Measurements from ENCODE around the gene NPS.

NPS gene

DNA sequence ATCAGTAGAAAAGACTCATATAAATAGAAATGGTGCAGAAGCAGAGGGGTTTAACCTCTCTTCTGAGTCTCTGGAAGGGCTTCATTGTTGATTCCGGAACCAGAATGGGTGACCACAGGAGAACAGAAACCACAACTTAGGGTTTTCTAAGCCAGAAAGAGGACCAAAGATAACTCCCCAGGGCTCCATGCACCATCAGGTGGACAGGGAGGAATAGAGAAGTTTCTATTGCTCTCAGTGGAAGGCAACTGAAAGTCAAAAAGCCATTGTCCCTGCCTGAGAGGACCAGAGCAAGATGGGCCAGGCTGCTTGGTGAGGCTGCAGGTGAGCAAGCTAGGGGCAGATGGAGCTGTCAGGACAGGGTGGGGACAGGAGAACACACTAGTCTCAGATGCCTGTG, 14.6 kb upstream of the NPS start:
- no peak overlapping the region for H3K4me3 ChIP-seq (ENCODE audit: insufficient read depth, low read length, poor library complexity, severe bottlenecking)
- H2AFZ ChIP-seq (ENCODE audit: low read depth, low read length, severe bottlenecking), result no peak overlapping the region
- no peaks in the 10 kb centered on the region for H3K36me3 ChIP-seq (ENCODE audit: low read length)
- no peaks in the 10 kb centered on the region for H3K9me2 ChIP-seq (replicated peaks; ENCODE audit: insufficient read depth, low read length)
- H3K27me3 ChIP-seq (ENCODE audit: low read length), result no peaks in the 10 kb centered on the region
- no peak overlapping the region for H3K9ac ChIP-seq (ENCODE audit: low read length)
- no peak overlapping the region for H3K4me2 ChIP-seq (ENCODE audit: low read depth, low read length, poor library complexity, severe bottlenecking)
- no peaks in the 10 kb centered on the region for H3K79me2 ChIP-seq (ENCODE audit: insufficient read depth, low read length)
- no peak overlapping the region for H3K27ac ChIP-seq (ENCODE audit: low read depth, low read length)
- H3K9me3 ChIP-seq (ENCODE audit: insufficient read depth, low read length), result no peaks in the 10 kb centered on the region
- TF ChIP-seq EZH2phosphoT487 (conservative IDR thresholded peaks at IDR 0.05; ENCODE audit: low read length) (no peak), CTCF (IDR thresholded peaks at IDR 0.05; ENCODE audit: insufficient read depth, low read length, poor library complexity, severe bottlenecking) (no peak)
- no peaks in the 10 kb centered on the region for H3F3A ChIP-seq (ENCODE audit: insufficient read depth)
- H4K20me1 ChIP-seq (ENCODE audit: low read depth, low read length), result no peaks in the 10 kb centered on the region

DNA sequence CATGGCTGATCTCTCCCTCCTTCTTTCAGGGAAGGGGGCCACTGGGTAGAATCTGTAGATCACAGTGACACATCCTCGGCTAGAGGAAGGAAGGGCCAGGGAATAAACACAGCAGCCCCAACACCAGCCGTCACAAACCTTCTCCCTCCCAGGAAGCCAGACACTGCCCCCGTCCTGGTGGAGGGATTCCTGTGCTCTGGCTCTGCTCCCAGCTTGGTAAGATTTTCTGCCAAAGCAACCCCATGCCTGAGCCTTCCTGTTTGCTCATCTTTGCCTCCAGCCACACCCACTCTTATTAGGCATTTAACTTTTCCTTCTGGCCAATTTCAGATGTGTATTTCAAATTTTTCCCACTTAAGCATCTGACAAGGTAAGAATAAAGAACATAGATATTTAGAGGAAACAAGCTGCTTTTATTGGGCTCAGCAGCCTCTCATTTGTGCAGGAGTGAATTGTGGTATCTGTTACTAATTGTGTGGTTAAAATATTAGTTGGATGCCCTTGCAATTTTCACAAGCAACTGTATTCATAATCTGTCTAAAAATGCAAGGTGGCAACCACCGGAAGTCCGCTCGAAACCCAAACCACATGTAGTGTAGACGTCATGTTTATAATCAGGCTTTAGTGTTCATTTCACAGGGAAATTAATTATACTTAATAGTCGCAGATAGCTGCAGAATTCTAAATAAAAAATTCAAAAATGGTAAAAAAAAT, 13.2 kb upstream of the NPS start:
- Histone ChIP-seq H3F3A (ENCODE audit: insufficient read depth) (no peaks in the 10 kb centered on the region), H3K9ac (ENCODE audit: low read length) (no peak overlapping the region), H3K4me2 (ENCODE audit: low read depth, low read length, poor library complexity, severe bottlenecking) (no peak overlapping the region), H3K27ac (ENCODE audit: low read depth, low read length) (no peak overlapping the region), H3K9me3 (ENCODE audit: insufficient read depth, low read length) (no peaks in the 10 kb centered on the region), H3K4me3 (ENCODE audit: insufficient read depth, low read length, poor library complexity, severe bottlenecking) (no peak overlapping the region), H4K20me1 (ENCODE audit: low read depth, low read length) (no peaks in the 10 kb centered on the region), H2AFZ (ENCODE audit: low read depth, low read length, severe bottlenecking) (no peak overlapping the region), H3K79me2 (ENCODE audit: insufficient read depth, low read length) (no peaks in the 10 kb centered on the region), H3K9me2 (replicated peaks; ENCODE audit: insufficient read depth, low read length) (no peaks in the 10 kb centered on the region), H3K36me3 (ENCODE audit: low read length) (no peaks in the 10 kb centered on the region), H3K27me3 (ENCODE audit: low read length) (no peaks in the 10 kb centered on the region)
- TF ChIP-seq CTCF (IDR thresholded peaks at IDR 0.05; ENCODE audit: insufficient read depth, low read length, poor library complexity, severe bottlenecking) (no peak), EZH2phosphoT487 (conservative IDR thresholded peaks at IDR 0.05; ENCODE audit: low read length) (no peak)

- no peak overlapping the region for H2AFZ ChIP-seq (ENCODE audit: low read depth, low read length, severe bottlenecking)
- H3K27ac ChIP-seq (ENCODE audit: low read depth, low read length), result no peak overlapping the region
- H3K9me2 ChIP-seq (replicated peaks; ENCODE audit: insufficient read depth, low read length), result no peaks in the 10 kb centered on the region
- no peak overlapping the region for H3K4me3 ChIP-seq (ENCODE audit: insufficient read depth, low read length, poor library complexity, severe bottlenecking)
- no peaks in the 10 kb centered on the region for H3F3A ChIP-seq (ENCODE audit: insufficient read depth)
- H3K36me3 ChIP-seq (ENCODE audit: low read length), result no peaks in the 10 kb centered on the region
- no peaks in the 10 kb centered on the region for H4K20me1 ChIP-seq (ENCODE audit: low read depth, low read length)
- H3K9me3 ChIP-seq (ENCODE audit: insufficient read depth, low read length), result no peaks in the 10 kb centered on the region
- no peak overlapping the region for H3K9ac ChIP-seq (ENCODE audit: low read length)
- H3K4me2 ChIP-seq (ENCODE audit: low read depth, low read length, poor library complexity, severe bottlenecking), result no peak overlapping the region
- H3K27me3 ChIP-seq (ENCODE audit: low read length), result no peaks in the 10 kb centered on the region
- H3K79me2 ChIP-seq (ENCODE audit: insufficient read depth, low read length), result no peaks in the 10 kb centered on the region
- TF ChIP-seq EZH2phosphoT487 (conservative IDR thresholded peaks at IDR 0.05; ENCODE audit: low read length) (no peak), CTCF (IDR thresholded peaks at IDR 0.05; ENCODE audit: insufficient read depth, low read length, poor library complexity, severe bottlenecking) (no peak)
Measured at GRCh38 chr10:127536972-127537760, 11.9 kb upstream of the NPS start.
